Ectodermal cell (in vitro differentiated cells): ENCODE measurements around the gene PGC. TPM values are rescaled to one million over a fixed set of nuclear protein-coding genes. Genes with fewer than 3 reads are reported as not detected.
A peak's percentile ranks its signal among the peaks of the same experiment; 100 is the strongest.

ENCODE experiments used
- H3K27ac ChIP-seq: 2 replicates; pipeline ENCODE4 v1.7.0; 2013; ENCODE audit warnings: mild to moderate bottlenecking, low read depth, low read length; ENCODE audit not compliant: insufficient read depth, poor library complexity, severe bottlenecking
- H3K27me3 ChIP-seq: 2 replicates; pipeline ENCODE4 v1.7.0; 2013; ENCODE audit warnings: mild to moderate bottlenecking, low read length; ENCODE audit not compliant: insufficient read depth, control insufficient read depth, poor library complexity, severe bottlenecking
- H3K36me3 ChIP-seq: one replicate; pipeline ENCODE4 v1.7.0; 2013; ENCODE audit warnings: low read length; ENCODE audit not compliant: control insufficient read depth, insufficient read depth
- H3K4me1 ChIP-seq: one replicate; pipeline ENCODE4 v1.7.0; 2013; ENCODE audit warnings: low read length; ENCODE audit not compliant: control insufficient read depth, insufficient read depth
- H3K4me3 ChIP-seq: 2 replicates; pipeline ENCODE4 v1.7.0; 2013; ENCODE audit warnings: low read depth, low read length, control low read depth; ENCODE audit not compliant: insufficient read depth
- H3K9me3 ChIP-seq: 2 replicates; pipeline ENCODE4 v1.7.0; 2013; ENCODE audit warnings: mild to moderate bottlenecking, low read length, moderate library complexity; ENCODE audit not compliant: control insufficient read depth
- WGBS, 2 experiments: methylation state at CpG; one replicate each; pipeline ENCODE4 v1.1.7; 2013; ENCODE audit warnings: missing lambda C conversion rate in 2 of 2; 5-methylcytosine and 5-hydroxymethylcytosine counted together
- polyA plus RNA-seq, 4 experiments: library from polyadenylated mRNA; stranded (reverse); fragments of 50-300 nt; gene quantifications; one replicate each; pipeline ENCODE4 v1.2.3, GENCODE V29; 2013

PGC gene
- not detected for polyA plus RNA-seq (2013, experiment 1 of 4)
- polyA plus RNA-seq (2013, experiment 2 of 4): not detected
- not detected for polyA plus RNA-seq (2013, experiment 3 of 4)
- polyA plus RNA-seq (2013, experiment 4 of 4): not detected

- Histone ChIP-seq H3K9me3 (no peaks in the 10 kb centered on the region), H3K4me3 (no peak within 1 kb of the TSS), H3K4me1 (no peaks in the 10 kb centered on the region), H3K36me3 (no peaks in the 10 kb centered on the region), H3K27me3 (no peaks in the 10 kb centered on the region), H3K27ac (no peak within 1 kb of the TSS)
- WGBS, 2 experiments: 94% methylated on average over 15 of the region's 15 CpGs
Observed at GRCh38 chr6:41747256-41748101, at the start of gene PGC. Gene PGC (minus strand): TSS chr6:41747397. CDS start chr6:41747334, 63 bp downstream.

DNA sequence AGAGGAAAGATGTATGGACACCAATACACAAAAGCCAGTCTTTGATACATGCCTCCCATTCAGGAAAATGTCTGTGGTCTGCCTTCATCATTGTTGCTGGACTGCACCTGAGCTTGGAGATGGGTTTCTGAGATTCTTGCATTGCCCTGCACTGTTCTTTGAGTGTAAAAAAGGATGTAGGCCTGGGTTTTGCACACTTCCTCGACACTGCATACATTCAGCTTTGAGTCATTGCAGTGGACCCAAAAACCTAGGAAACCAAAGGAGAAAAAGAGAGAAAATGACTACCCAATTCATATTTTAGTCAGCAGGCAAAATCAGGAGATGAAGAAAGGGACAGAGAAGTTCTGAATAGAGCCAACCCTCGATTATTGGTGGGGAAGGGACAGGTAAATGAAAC is 49.3 kb upstream of the PGC start:
- H3K36me3 ChIP-seq: peaks cover 10% of the 10 kb centered on the region
- 96 to 98% methylated on average over 2 of the region's 2 CpGs for WGBS, 2 experiments
- H3K27me3 ChIP-seq: no peaks in the 10 kb centered on the region
- H3K9me3 ChIP-seq: no peaks in the 10 kb centered on the region
- H3K4me1 ChIP-seq: no peaks in the 10 kb centered on the region
- H3K4me3 ChIP-seq: no peak overlapping the region
- H3K27ac ChIP-seq: no peak overlapping the region

- Histone ChIP-seq H3K27me3 (no peaks in the 10 kb centered on the region), H3K36me3 (peaks cover 13% of the 10 kb centered on the region)
- 91 to 95% methylated on average over 4 of the region's 4 CpGs for WGBS, 2 experiments
Observed at GRCh38 chr6:41791984-41792383, 44.8 kb upstream of the PGC start.

GRCh38 chr6:41791305-41791704 is 44.1 kb upstream of the PGC start:
- no peaks in the 10 kb centered on the region for H3K4me1 ChIP-seq
- no peak overlapping the region for H3K4me3 ChIP-seq
- H3K27ac ChIP-seq: no peak overlapping the region
- H3K27me3 ChIP-seq: no peaks in the 10 kb centered on the region
- H3K36me3 ChIP-seq: peaks cover 13% of the 10 kb centered on the region
- H3K9me3 ChIP-seq: no peaks in the 10 kb centered on the region
- WGBS, 2 experiments: 94 to 100% methylated on average over 1 of the region's 1 CpG

More at GRCh38 chr6:41791984-41792383, 44.8 kb upstream of the PGC start:
- Histone ChIP-seq H3K27ac (no peak overlapping the region), H3K9me3 (no peaks in the 10 kb centered on the region), H3K4me1 (no peaks in the 10 kb centered on the region), H3K4me3 (no peak overlapping the region)

DNA sequence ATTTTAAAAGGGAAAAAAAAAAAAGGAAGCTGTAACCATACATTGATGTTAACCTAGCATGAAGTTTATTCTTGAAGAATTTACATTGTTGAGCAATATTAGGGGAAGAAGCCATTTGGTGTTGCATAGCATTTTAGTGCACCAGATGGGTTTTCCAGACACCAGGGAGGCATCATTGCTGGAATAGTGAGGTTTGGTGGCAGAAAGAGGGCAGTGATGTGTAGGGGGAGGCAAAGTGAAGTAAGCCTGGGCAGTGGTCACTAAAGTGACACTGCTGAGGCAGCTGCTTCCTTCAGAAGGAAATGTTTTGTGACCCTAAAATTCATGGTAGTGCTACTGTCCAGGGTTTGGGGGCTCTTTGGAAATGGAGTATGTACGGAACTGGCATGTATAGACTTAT is 42.8 kb upstream of the PGC start:
- H3K9me3 ChIP-seq: no peaks in the 10 kb centered on the region
- H3K4me3 ChIP-seq: no peak overlapping the region
- H3K27ac ChIP-seq: no peak overlapping the region
- WGBS, 2 experiments: 97 to 100% methylated on average over 1 of the region's 1 CpG
- H3K4me1 ChIP-seq: no peaks in the 10 kb centered on the region
- H3K27me3 ChIP-seq: peaks cover 12% of the 10 kb centered on the region
- peaks cover 13% of the 10 kb centered on the region for H3K36me3 ChIP-seq

GRCh38 chr6:41789390-41789724 is 42.2 kb upstream of the PGC start:
- WGBS, 2 experiments: 94 to 98% methylated on average over 3 of the region's 3 CpGs
- no peaks in the 10 kb centered on the region for H3K4me1 ChIP-seq
- no peak overlapping the region for H3K27ac ChIP-seq
- H3K9me3 ChIP-seq: no peaks in the 10 kb centered on the region
- H3K4me3 ChIP-seq: no peak overlapping the region
- peaks cover 13% of the 10 kb centered on the region for H3K27me3 ChIP-seq
- peaks cover 13% of the 10 kb centered on the region for H3K36me3 ChIP-seq

GRCh38 chr6:41787219-41787917 is 40.2 kb upstream of the PGC start, which contains the start of gene TOMM6:
Gene TOMM6 (plus strand): TSS chr6:41787694. CDS start chr6:41787698, 4 bp downstream.
- Histone ChIP-seq H3K9me3 (no peaks in the 10 kb centered on the region), H3K4me1 (no peaks in the 10 kb centered on the region), H3K4me3 (peak within 1 kb of the TSS; percentile 99), H3K27me3 (peaks cover 13% of the 10 kb centered on the region), H3K27ac (peak within 1 kb of the TSS; percentile 88), H3K36me3 (peaks cover 13% of the 10 kb centered on the region)
- 0% methylated on average over 55 of the region's 55 CpGs for WGBS, 2 experiments

GRCh38 chr6:41786451-41787218 is 39.4 kb upstream of the PGC start:
- Histone ChIP-seq H3K4me1 (no peaks in the 10 kb centered on the region), H3K9me3 (no peaks in the 10 kb centered on the region), H3K36me3 (peaks cover 13% of the 10 kb centered on the region), H3K4me3 (peak overlapping the region; percentile 99), H3K27me3 (peaks cover 16% of the 10 kb centered on the region), H3K27ac (peak overlapping the region; percentile 88)
- WGBS, 2 experiments: 1% methylated on average over 58 of the region's 58 CpGs

GRCh38 chr6:41785689-41786450 is 38.7 kb upstream of the PGC start:
- Histone ChIP-seq H3K9me3 (no peaks in the 10 kb centered on the region), H3K27ac (no peak overlapping the region), H3K36me3 (peaks cover 13% of the 10 kb centered on the region), H3K4me1 (peaks cover 5% of the 10 kb centered on the region), H3K4me3 (peak overlapping the region; percentile 99), H3K27me3 (peaks cover 24% of the 10 kb centered on the region)
- 28 to 29% methylated on average over 29 of the region's 29 CpGs for WGBS, 2 experiments
